ENCODE data around the gene GJA4. TPM values are rescaled to one million over a fixed set of nuclear protein-coding genes. Genes with fewer than 3 reads are reported as not detected.

The GJA4 gene
- total RNA-seq, 1 experiment from 2014 or later = not detected

- Histone ChIP-seq H3K9ac (ENCODE audit: low read length) (no peak overlapping the region), H3K9me3 (ENCODE audit: control insufficient read depth in 1 of 2, insufficient read depth in 1 of 2, low read depth in 1 of 2, low read length in 2 of 2) (no peaks in the 10 kb centered on the region), H4K20me1 (ENCODE audit: insufficient read depth) (no peaks in the 10 kb centered on the region), H2AFZ (ENCODE audit: low read depth, low read length, poor library complexity, severe bottlenecking) (no peak overlapping the region), H3K4me2 (ENCODE audit: low read length) (no peak overlapping the region), H3K27me3 (ENCODE audit: insufficient read depth, low read length) (no peaks in the 10 kb centered on the region), H3K36me3 (ENCODE audit: control insufficient read depth in 1 of 2, insufficient read depth in 2 of 2, low read length in 2 of 2) (no peaks in the 10 kb centered on the region), H3K4me1 (ENCODE audit: control insufficient read depth in 1 of 2, insufficient read depth in 2 of 2, low read length in 2 of 2) (peaks cover 0 to 3% of the 10 kb centered on the region in 2 experiments; a peak in 1 of 4 replicates), H3K9me2 (ENCODE audit: insufficient read depth) (no peaks in the 10 kb centered on the region), H3K4me3 (replicated peaks in 1 of 2; ENCODE audit: low read depth in 1 of 2, low read length in 2 of 2) (no peak overlapping the region), H3K27ac (ENCODE audit: low read depth, low read length) (no peak overlapping the region), H3K79me2 (ENCODE audit: insufficient read depth, low read length) (no peaks in the 10 kb centered on the region)
- ChIA-PET CTCF (no interaction called here), RAD21 (ENCODE audit: low non-redundant PET in 1 of 2, low total read pairs in 2 of 2, uncharacterized antibody in 2 of 2, unreplicated experiment in 2 of 2) (no interaction called here), POLR2A (no interaction called here)
- no peak for TF ChIP-seq SP1 (IDR thresholded peaks at IDR 0.05; ENCODE audit: low read depth)
- no peak for TF ChIP-seq POLR2A (IDR thresholded peaks at IDR 0.05; ENCODE audit: borderline replicate concordance, extremely low read depth, insufficient read depth, insufficient read length)
- no peak for TF ChIP-seq ZNF274 (IDR thresholded peaks at IDR 0.05; ENCODE audit: low read depth, low read length)
- TF ChIP-seq SRF (IDR thresholded peaks at IDR 0.05; ENCODE audit: low read depth) = no peak
- TF ChIP-seq ZBTB33 (IDR thresholded peaks at IDR 0.05; ENCODE audit: extremely low read depth, insufficient replicate concordance, low read length) = no peak
- TF ChIP-seq REST (IDR thresholded peaks at IDR 0.05; ENCODE audit: low read depth) = no peak
- TF ChIP-seq POLR2AphosphoS5 (IDR thresholded peaks at IDR 0.05; ENCODE audit: low read depth, low read length) = no peak
- no peak for TF ChIP-seq FOSL1 (IDR thresholded peaks at IDR 0.05; ENCODE audit: low read depth)
- TF ChIP-seq CBX3 (IDR thresholded peaks at IDR 0.05; ENCODE audit: low read depth) = no peak
- no peak for TF ChIP-seq EZH2 (IDR thresholded peaks at IDR 0.05)
- TF ChIP-seq YY1 (IDR thresholded peaks at IDR 0.05; ENCODE audit: extremely low read depth, insufficient replicate concordance, low read depth, low read length) = no peak
- TF ChIP-seq CEBPB (IDR thresholded peaks at IDR 0.05; ENCODE audit: low read depth) = no peak
- TF ChIP-seq TCF7L2 (IDR thresholded peaks at IDR 0.05; ENCODE audit: borderline replicate concordance, extremely low read depth, insufficient read depth, insufficient read length) = no peak
- TF ChIP-seq EZH2phosphoT487 (IDR thresholded peaks at IDR 0.05; ENCODE audit: borderline replicate concordance) = no peak
- TF ChIP-seq JUND (IDR thresholded peaks at IDR 0.05) = no peak
- no peak for TF ChIP-seq EGR1 (IDR thresholded peaks at IDR 0.05; ENCODE audit: low read depth)
- no peak for TF ChIP-seq MAX (IDR thresholded peaks at IDR 0.05)
- no TSS peak for BruUV-seq (replicated peaks)
- ATAC-seq (no peak), DNase-seq (ENCODE audit: low read depth, low spot score) (no peak)
- intact Hi-C loops (cut with micrococcal nuclease) = no loop called here
Measured at GRCh38 chr1:34806396-34806795, 13.6 kb downstream of the GJA4 start.
